GM12864 (cell line): ENCODE data around the gene USP15.

Experiments used
- DNase-seq: peaks from one replicate; pipeline ENCODE4 v3.0.0-alpha.2; 2011; ENCODE audit warnings: low read depth
- H3K4me3 ChIP-seq: 2 replicates; pipeline ENCODE4 v1.5.1; 2011; ENCODE audit warnings: mild to moderate bottlenecking, low read depth, low read length, control low read depth
- CTCF ChIP-seq: IDR thresholded peaks from 2 replicates; pipeline ENCODE4 v1.5.1; 2011; ENCODE audit warnings: low read depth, mild to moderate bottlenecking, moderate library complexity, low read length, control low read depth, inconsistent platforms; ENCODE audit errors: missing control alignments

Gene USP15

GRCh38 chr12:62313727-62314380 is 53.6 kb downstream of the USP15 start:
- H3K4me3 ChIP-seq = no peak overlapping the region
- no peak for TF ChIP-seq CTCF
- DNase-seq = no peak

- no peak for TF ChIP-seq CTCF
- H3K4me3 ChIP-seq = no peak overlapping the region
- DNase-seq = no peak
Measured at GRCh38 chr12:62317017-62317416, 56.8 kb downstream of the USP15 start.

GRCh38 chr12:62319058-62319457 is 58.9 kb downstream of the USP15 start:
- no peak overlapping the region for H3K4me3 ChIP-seq
- no peak for TF ChIP-seq CTCF
- DNase-seq = no peak

- TF ChIP-seq CTCF = no peak
- H3K4me3 ChIP-seq = no peak overlapping the region
- no peak for DNase-seq
Measured at GRCh38 chr12:62320054-62320453, 59.9 kb downstream of the USP15 start.

GRCh38 chr12:62323386-62323785 is 63.2 kb downstream of the USP15 start:
- DNase-seq = no peak
- TF ChIP-seq CTCF = no peak
- no peak overlapping the region for H3K4me3 ChIP-seq

GRCh38 chr12:62328296-62328921 is 68.2 kb downstream of the USP15 start:
- no peak for DNase-seq
- no peak for TF ChIP-seq CTCF
- no peak overlapping the region for H3K4me3 ChIP-seq

- DNase-seq = peak; percentile 8
- no peak for TF ChIP-seq CTCF
- no peak overlapping the region for H3K4me3 ChIP-seq
Measured at GRCh38 chr12:62331306-62331705, 71.1 kb downstream of the USP15 start.
